Measurements from ENCODE around the gene PIMREG.
A peak's percentile ranks its signal among the peaks of the same experiment; 100 is the strongest.

PIMREG gene

GRCh38 chr17:6415616-6416015 lies 28.6 kb upstream of the PIMREG start:
- TF ChIP-seq CTCF (IDR thresholded peaks at IDR 0.05; ENCODE audit: borderline replicate concordance, insufficient read depth, low read depth, low read length), result no peak
- H3K4me3 ChIP-seq (ENCODE audit: low read depth, low read length), result no peak overlapping the region

GRCh38 chr17:6420173-6420641 lies 24.0 kb upstream of the PIMREG start:
- H3K4me3 ChIP-seq (ENCODE audit: low read depth, low read length), result no peak overlapping the region
- peak; percentile 31; the same call in 1 of the 2 replicates for TF ChIP-seq CTCF (IDR thresholded peaks at IDR 0.05; ENCODE audit: borderline replicate concordance, insufficient read depth, low read depth, low read length)

GRCh38 chr17:6421700-6422604 lies 22.3 kb upstream of the PIMREG start:
- no peak overlapping the region for H3K4me3 ChIP-seq (ENCODE audit: low read depth, low read length)
- peak; percentile 77 for TF ChIP-seq CTCF (IDR thresholded peaks at IDR 0.05; ENCODE audit: borderline replicate concordance, insufficient read depth, low read depth, low read length)

GRCh38 chr17:6422654-6423241 lies 21.5 kb upstream of the PIMREG start:
- no peak for TF ChIP-seq CTCF (IDR thresholded peaks at IDR 0.05; ENCODE audit: borderline replicate concordance, insufficient read depth, low read depth, low read length)
- H3K4me3 ChIP-seq (ENCODE audit: low read depth, low read length), result no peak overlapping the region

- no peak for TF ChIP-seq CTCF (IDR thresholded peaks at IDR 0.05; ENCODE audit: borderline replicate concordance, insufficient read depth, low read depth, low read length)
- H3K4me3 ChIP-seq (ENCODE audit: low read depth, low read length), result no peak overlapping the region
These were observed 20.3 kb upstream of the PIMREG start for GRCh38 chr17:6423931-6424330.

- no peak for TF ChIP-seq CTCF (IDR thresholded peaks at IDR 0.05; ENCODE audit: borderline replicate concordance, insufficient read depth, low read depth, low read length)
- H3K4me3 ChIP-seq (ENCODE audit: low read depth, low read length), result no peak overlapping the region
These were observed 18.8 kb upstream of the PIMREG start for GRCh38 chr17:6425407-6425806.

All from GM12875 (cell line).